ENCODE measurements around the gene ZMYND19. TPM values are rescaled to one million over a fixed set of nuclear protein-coding genes. Genes with fewer than 3 reads are reported as not detected.

ZMYND19 gene
- total RNA-seq, 6 donors from 2014 or later = 10.2 to 28.3 (median 20.9) TPM

DNA sequence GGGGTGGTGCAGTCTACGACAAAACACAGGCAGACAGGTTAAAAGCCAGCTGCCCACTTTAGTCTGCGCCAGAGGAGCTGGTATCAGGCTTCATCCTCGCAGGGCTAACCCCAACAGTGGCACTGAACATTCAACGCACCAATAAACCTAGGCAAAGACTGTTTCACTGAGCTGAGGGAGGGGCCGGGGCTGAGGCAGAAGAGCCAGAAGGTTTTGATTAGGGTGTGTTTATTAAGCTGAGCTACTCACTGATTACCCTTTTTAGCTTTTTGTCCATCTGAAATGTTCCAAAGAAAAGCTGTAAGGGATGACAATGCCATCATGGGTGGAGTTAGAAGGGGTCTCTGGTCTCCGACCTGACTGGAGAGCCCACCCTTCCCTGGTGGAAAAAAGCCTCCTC lies 1.4 kb downstream of the ZMYND19 start:
- Histone ChIP-seq H3K36me3 (peaks cover 6 to 38% (median 26%) of the 10 kb centered on the region in 4 donors), H3K9me3 (no peaks in the 10 kb centered on the region), H3K27me3 (no peaks in the 10 kb centered on the region), H3K4me3 (peak overlapping the region in 1 of 4 donors; percentile 97), H3K4me1 (peaks cover 13 to 45% (median 26%) of the 10 kb centered on the region in 4 donors), H3K27ac (no peak overlapping the region)
- 86 to 97% methylated on average over 6 of the region's 6 CpGs for WGBS, 2 donors
- ATAC-seq (ENCODE audit: low FRiP score in 2 of 2) (no peak), DNase-seq (no peak)
- TF ChIP-seq, protein P1, sequence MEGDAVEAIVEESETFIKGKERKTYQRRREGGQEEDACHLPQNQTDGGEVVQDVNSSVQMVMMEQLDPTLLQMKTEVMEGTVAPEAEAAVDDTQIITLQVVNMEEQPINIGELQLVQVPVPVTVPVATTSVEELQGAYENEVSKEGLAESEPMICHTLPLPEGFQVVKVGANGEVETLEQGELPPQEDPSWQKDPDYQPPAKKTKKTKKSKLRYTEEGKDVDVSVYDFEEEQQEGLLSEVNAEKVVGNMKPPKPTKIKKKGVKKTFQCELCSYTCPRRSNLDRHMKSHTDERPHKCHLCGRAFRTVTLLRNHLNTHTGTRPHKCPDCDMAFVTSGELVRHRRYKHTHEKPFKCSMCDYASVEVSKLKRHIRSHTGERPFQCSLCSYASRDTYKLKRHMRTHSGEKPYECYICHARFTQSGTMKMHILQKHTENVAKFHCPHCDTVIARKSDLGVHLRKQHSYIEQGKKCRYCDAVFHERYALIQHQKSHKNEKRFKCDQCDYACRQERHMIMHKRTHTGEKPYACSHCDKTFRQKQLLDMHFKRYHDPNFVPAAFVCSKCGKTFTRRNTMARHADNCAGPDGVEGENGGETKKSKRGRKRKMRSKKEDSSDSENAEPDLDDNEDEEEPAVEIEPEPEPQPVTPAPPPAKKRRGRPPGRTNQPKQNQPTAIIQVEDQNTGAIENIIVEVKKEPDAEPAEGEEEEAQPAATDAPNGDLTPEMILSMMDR (IDR thresholded peaks at IDR 0.05) = no peak
- TF ChIP-seq POLR2A (IDR thresholded peaks at IDR 0.05) = no peak
- TF ChIP-seq POLR2AphosphoS5 (IDR thresholded peaks at IDR 0.05) = no peak
- no peak for TF ChIP-seq EP300 (IDR thresholded peaks at IDR 0.05)

DNA sequence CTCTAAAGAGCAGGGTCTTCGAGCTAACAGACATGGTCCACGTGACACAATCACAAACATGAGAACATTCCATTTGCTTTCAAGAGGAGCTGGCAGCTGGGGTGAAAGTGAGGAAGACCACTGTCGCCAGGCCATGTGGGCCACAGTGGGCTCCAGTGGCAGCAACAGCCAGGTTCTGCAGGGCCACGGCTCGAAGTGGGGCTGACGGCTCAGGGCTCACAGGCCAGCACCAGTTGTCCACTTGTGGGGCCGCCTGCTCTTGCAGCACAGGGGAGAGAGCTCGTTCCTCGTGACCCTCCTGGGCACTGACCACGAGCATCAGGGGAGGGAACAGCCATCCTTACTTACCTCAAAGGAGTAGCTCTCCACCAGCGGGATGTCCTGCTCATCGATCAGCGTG lies 2.0 kb downstream of the ZMYND19 start:
- Histone ChIP-seq H3K9me3 (no peaks in the 10 kb centered on the region), H3K4me1 (peaks cover 13 to 41% (median 23%) of the 10 kb centered on the region in 4 donors), H3K27ac (no peak overlapping the region), H3K36me3 (peaks cover 6 to 42% (median 26%) of the 10 kb centered on the region in 4 donors), H3K27me3 (no peaks in the 10 kb centered on the region), H3K4me3 (no peak overlapping the region)
- DNase-seq (no peak), ATAC-seq (ENCODE audit: low FRiP score in 2 of 2) (no peak)
- 95 to 98% methylated on average over 5 to 8 of the region's 13 CpGs for WGBS, 2 donors
- TF ChIP-seq POLR2AphosphoS5 (IDR thresholded peaks at IDR 0.05) = no peak
- TF ChIP-seq, protein P1 (IDR thresholded peaks at IDR 0.05) = no peak
- TF ChIP-seq POLR2A (IDR thresholded peaks at IDR 0.05) = no peak
- no peak for TF ChIP-seq EP300 (IDR thresholded peaks at IDR 0.05)

- peaks cover 6 to 56% (median 34%) of the 10 kb centered on the region in 4 donors for H3K36me3 ChIP-seq
- ATAC-seq (ENCODE audit: low FRiP score in 2 of 2) (no peak), DNase-seq (peak in 1 of 2 donors; percentile 75)
- H3K27ac ChIP-seq = no peak overlapping the region
- 95 to 96% methylated on average over 14 of the region's 14 CpGs for whole genome bisulfite sequencing, 2 donors
- H3K27me3 ChIP-seq = no peaks in the 10 kb centered on the region
- peaks cover 13 to 29% (median 18%) of the 10 kb centered on the region in 4 donors for H3K4me1 ChIP-seq
- TF ChIP-seq POLR2A (IDR thresholded peaks at IDR 0.05) = no peak
- TF ChIP-seq EP300 (IDR thresholded peaks at IDR 0.05) = no peak
- TF ChIP-seq, protein P1 (IDR thresholded peaks at IDR 0.05) = no peak
- TF ChIP-seq POLR2AphosphoS5 (IDR thresholded peaks at IDR 0.05) = no peak
- no peaks in the 10 kb centered on the region for H3K9me3 ChIP-seq
- no peak overlapping the region for H3K4me3 ChIP-seq
These were observed 3.5 kb downstream of the ZMYND19 start for GRCh38 chr9:137586854-137587253.

DNA sequence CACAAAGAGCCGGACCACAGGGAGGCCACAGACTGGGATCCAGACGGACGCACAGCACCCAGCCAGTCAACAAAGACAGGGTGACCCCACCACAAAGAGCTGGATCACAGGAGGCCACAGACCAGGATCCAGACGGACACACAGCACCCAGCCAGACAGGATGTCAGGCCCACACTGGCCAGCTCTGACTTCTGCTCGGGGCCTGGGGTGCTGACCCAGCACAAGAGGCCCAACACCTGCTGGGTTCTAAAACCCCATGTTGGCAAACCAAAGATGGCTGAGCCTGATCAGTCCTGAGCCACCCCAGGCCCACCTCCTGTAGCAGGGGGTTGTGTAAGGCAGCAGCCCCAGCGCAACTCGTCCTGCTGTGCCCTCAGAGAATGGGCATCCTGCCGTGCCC lies 6.4 kb downstream of the ZMYND19 start:
- DNase-seq = no peak
- WGBS, 2 donors = 91 to 94% methylated on average over 3 to 8 of the region's 8 CpGs
- Histone ChIP-seq H3K4me3 (no peak overlapping the region), H3K36me3 (peaks cover 6 to 59% (median 40%) of the 10 kb centered on the region in 4 donors), H3K27ac (no peak overlapping the region), H3K4me1 (peaks cover 5 to 18% (median 8%) of the 10 kb centered on the region in 4 donors), H3K9me3 (no peaks in the 10 kb centered on the region), H3K27me3 (no peaks in the 10 kb centered on the region)
- TF ChIP-seq, protein P1 (IDR thresholded peaks at IDR 0.05) = no peak
- TF ChIP-seq POLR2AphosphoS5 (IDR thresholded peaks at IDR 0.05) (no peak), POLR2A (IDR thresholded peaks at IDR 0.05) (no peak), EP300 (IDR thresholded peaks at IDR 0.05) (no peak)
- no peak for ATAC-seq (ENCODE audit: low FRiP score in 2 of 2)

- Histone ChIP-seq H3K36me3 (peaks cover 6 to 58% (median 39%) of the 10 kb centered on the region in 4 donors), H3K27me3 (no peaks in the 10 kb centered on the region), H3K4me3 (no peak overlapping the region), H3K9me3 (no peaks in the 10 kb centered on the region), H3K4me1 (peaks cover 4 to 13% (median 7%) of the 10 kb centered on the region in 4 donors), H3K27ac (no peak overlapping the region)
- 86 to 89% methylated on average over 12 to 14 of the region's 14 CpGs for WGBS, 2 donors
- DNase-seq = no peak
- TF ChIP-seq, protein P1 (IDR thresholded peaks at IDR 0.05) = no peak
- TF ChIP-seq POLR2A (IDR thresholded peaks at IDR 0.05) (no peak), POLR2AphosphoS5 (IDR thresholded peaks at IDR 0.05) (no peak), EP300 (IDR thresholded peaks at IDR 0.05) (no peak)
- ATAC-seq (ENCODE audit: low FRiP score in 2 of 2) = no peak
These were observed 7.0 kb downstream of the ZMYND19 start for GRCh38 chr9:137583347-137583746.
